Stomach (tissue), 9 donors: Measurements from ENCODE around the gene RPL13. TPM values are rescaled to one million over a fixed set of nuclear protein-coding genes. Genes with fewer than 3 reads are reported as not detected.

Experiments used
- DNase-seq, 2 donors: peaks; one replicate each; pipeline versions ENCODE4 v3.0.0 to v3.0.0-alpha.2; 2013 to 2019
- H3K27ac ChIP-seq, 5 donors: fragments of 200-600 bp in 4 of 5; sonication (generic) in 4 of 5; one replicate each; pipeline ENCODE4 v1.5.1; 2013 to 2019; ENCODE audit warnings: mild to moderate bottlenecking in 1 of 5, moderate library complexity in 1 of 5
- H3K27me3 ChIP-seq, 3 donors: fragments of 200-600 bp; sonication (generic); one replicate each; pipeline ENCODE4 v1.5.1; 2017 to 2019; ENCODE audit warnings: mixed run types in 1 of 3
- H3K36me3 ChIP-seq, 4 donors: fragments of 200-600 bp; sonication (generic); 1 replicate in 3 of 4; 2 replicates in 1 of 4; pipeline ENCODE4 v1.5.1; 2016 to 2019
- H3K4me1 ChIP-seq, 4 donors: fragments of 200-600 bp; sonication (generic); one replicate each; pipeline ENCODE4 v1.5.1; 2016 to 2019
- H3K4me3 ChIP-seq, 4 donors: fragments of 200-600 bp; sonication (generic) in 3 of 4; one replicate each; pipeline ENCODE4 v1.5.1; 2016 to 2019; ENCODE audit warnings: mild to moderate bottlenecking in 1 of 4
- H3K9me3 ChIP-seq, 4 donors: fragments of 200-600 bp; sonication (generic); one replicate each; pipeline ENCODE4 v1.5.1; 2016 to 2019
- EP300 ChIP-seq: sonication (generic); formaldehyde crosslinking; IDR thresholded peaks from one replicate; pipeline ENCODE4 v1.6.1; 2017; ENCODE audit warnings: antibody characterized with exemption
- POLR2A ChIP-seq, 4 donors: fragments of 450-650 bp; IDR thresholded peaks; one replicate each; pipeline ENCODE4 v1.6.1; 2016; ENCODE audit warnings: antibody characterized with exemption in 4 of 4, control low read depth in 2 of 4, mild to moderate bottlenecking in 1 of 4, moderate library complexity in 1 of 4
- POLR2AphosphoS5 ChIP-seq, 3 donors: sonication (generic); formaldehyde crosslinking; IDR thresholded peaks; one replicate each; pipeline ENCODE4 v1.6.1; 2016; ENCODE audit warnings: antibody characterized with exemption in 3 of 3
- WGBS, 5 donors: extraction: QIAGEN DNeasy Blood & Tissue Kit in 3 of 5; methylation state at CpG; one replicate each; pipeline versions ENCODE4 v1.1.5 to v1.1.7; 2013 to 2018; 5-methylcytosine and 5-hydroxymethylcytosine counted together
- intact Hi-C: fragments of 100-400 bp; cut with DNase I; formaldehyde crosslinking; loops from one replicate; pipeline ENCODE4 v1.15.1; 2023; ENCODE audit warnings: low total_unique reads
- polyA plus RNA-seq, 3 donors: library from polyadenylated mRNA; stranded (reverse); fragments of 200-250 nt; gene quantifications; one replicate each; pipeline ENCODE4 v1.2.3, GENCODE V29; 2013
- total RNA-seq, 5 donors: library from RNA; depleted of rRNA; stranded (reverse); fragments of >200 nt; gene quantifications; one replicate each; pipeline versions ENCODE4 v1.1.0 to v1.2.3, GENCODE V29; 2014 to 2016
- TF ChIP-seq, protein P1 (sequence below), 7 experiments: fragments of 450-650 bp in 4 of 7; fragments of 200-600 bp in 3 of 7; sonication (generic) in 3 of 7; IDR thresholded peaks; one replicate each; pipeline ENCODE4 v1.5.1; 2016 to 2019; ENCODE audit warnings: antibody characterized with exemption in 7 of 7, control low read depth in 2 of 7, mild to moderate bottlenecking in 1 of 7
- donor health status: healthy with polysubstance abuse.
- donor health status: Bipolar disorder and iron deficiency.
- donor health status: healthy.

RPL13 gene
- total and polyA plus RNA-seq, 8 donors: 2,053 to 10,054 (median 4,321) TPM

DNA sequence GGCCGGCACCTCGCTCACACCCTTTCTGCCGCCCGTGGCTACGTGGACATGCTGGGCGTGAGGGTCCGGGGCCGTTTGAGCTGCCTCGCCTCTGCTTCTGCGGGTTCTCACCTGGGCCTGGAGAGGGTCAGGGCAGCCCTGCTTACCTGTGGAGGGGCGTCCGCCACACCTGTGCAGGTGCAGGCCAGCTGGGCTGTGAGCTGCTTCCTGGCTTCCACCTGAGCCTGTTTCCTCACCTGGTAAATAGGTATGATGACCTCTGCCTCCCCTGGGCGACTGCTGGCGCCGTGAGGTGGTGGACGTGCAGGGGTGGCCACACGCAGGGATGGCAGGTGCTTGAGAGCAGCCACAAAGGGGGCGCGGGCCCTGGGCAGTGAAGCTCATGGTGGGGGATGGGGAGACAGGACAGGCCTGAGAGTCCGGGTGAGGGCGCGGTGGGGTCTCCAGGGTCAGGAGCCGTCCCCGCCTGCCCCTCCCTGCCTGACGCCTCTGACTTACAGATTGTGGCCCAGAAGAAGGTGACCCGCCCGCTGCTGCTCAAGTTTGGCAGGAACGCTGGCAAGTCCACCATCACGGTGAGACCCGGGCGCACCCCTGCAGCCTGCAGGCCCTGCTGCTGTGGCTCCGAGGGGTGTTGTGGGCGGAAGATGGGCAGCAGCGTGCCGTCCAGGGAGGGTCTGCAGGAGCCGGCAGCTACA, 22.9 kb downstream of the RPL13 start:
- Histone ChIP-seq H3K4me1 (peaks cover 13 to 52% (median 28%) of the 10 kb centered on the region in 4 donors), H3K9me3 (no peaks in the 10 kb centered on the region), H3K4me3 (no peak overlapping the region), H3K27ac (peak overlapping the region in 3 of 5 donors; percentile 75 to 89 (median 83)), H3K36me3 (no peaks in the 10 kb centered on the region), H3K27me3 (peaks cover 0 to 4% (median 0%) of the 10 kb centered on the region in 3 donors)
- intact Hi-C loops: no loop called here
- TF ChIP-seq POLR2A (IDR thresholded peaks at IDR 0.05): no peak
- 74 to 86% (median 85%) methylated on average over 14 to 36 of the region's 36 CpGs for WGBS, 5 donors
- DNase-seq: no peak

GRCh38 chr16:89583895-89584644, 23.6 kb downstream of the RPL13 start:
- no peaks in the 10 kb centered on the region for H3K27me3 ChIP-seq
- intact Hi-C loops: no loop called here

GRCh38 chr16:89584768-89585549, 24.5 kb downstream of the RPL13 start:
- H3K9me3 ChIP-seq: no peaks in the 10 kb centered on the region
- peak in 1 of 2 donors; percentile 55 for DNase-seq
- no peaks in the 10 kb centered on the region for H3K36me3 ChIP-seq
- no peak overlapping the region for H3K4me3 ChIP-seq
- 39 to 59% (median 48%) methylated on average over 18 to 25 of the region's 25 CpGs for WGBS, 5 donors
- intact Hi-C loops: no loop called here
- no peaks in the 10 kb centered on the region for H3K27me3 ChIP-seq
- H3K27ac ChIP-seq: peak overlapping the region in 2 of 5 donors; percentile 21 to 53
- peaks cover 13 to 52% (median 28%) of the 10 kb centered on the region in 4 donors for H3K4me1 ChIP-seq
- no peak for TF ChIP-seq POLR2A (IDR thresholded peaks at IDR 0.05)
- TF ChIP-seq POLR2AphosphoS5 (IDR thresholded peaks at IDR 0.05): no peak
- TF ChIP-seq EP300: no peak
- TF ChIP-seq, protein P1, sequence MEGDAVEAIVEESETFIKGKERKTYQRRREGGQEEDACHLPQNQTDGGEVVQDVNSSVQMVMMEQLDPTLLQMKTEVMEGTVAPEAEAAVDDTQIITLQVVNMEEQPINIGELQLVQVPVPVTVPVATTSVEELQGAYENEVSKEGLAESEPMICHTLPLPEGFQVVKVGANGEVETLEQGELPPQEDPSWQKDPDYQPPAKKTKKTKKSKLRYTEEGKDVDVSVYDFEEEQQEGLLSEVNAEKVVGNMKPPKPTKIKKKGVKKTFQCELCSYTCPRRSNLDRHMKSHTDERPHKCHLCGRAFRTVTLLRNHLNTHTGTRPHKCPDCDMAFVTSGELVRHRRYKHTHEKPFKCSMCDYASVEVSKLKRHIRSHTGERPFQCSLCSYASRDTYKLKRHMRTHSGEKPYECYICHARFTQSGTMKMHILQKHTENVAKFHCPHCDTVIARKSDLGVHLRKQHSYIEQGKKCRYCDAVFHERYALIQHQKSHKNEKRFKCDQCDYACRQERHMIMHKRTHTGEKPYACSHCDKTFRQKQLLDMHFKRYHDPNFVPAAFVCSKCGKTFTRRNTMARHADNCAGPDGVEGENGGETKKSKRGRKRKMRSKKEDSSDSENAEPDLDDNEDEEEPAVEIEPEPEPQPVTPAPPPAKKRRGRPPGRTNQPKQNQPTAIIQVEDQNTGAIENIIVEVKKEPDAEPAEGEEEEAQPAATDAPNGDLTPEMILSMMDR (IDR thresholded peaks at IDR 0.05): no peak

More at GRCh38 chr16:89583895-89584644, 23.6 kb downstream of the RPL13 start:
- H3K27ac ChIP-seq: peak overlapping the region in 1 of 5 donors; percentile 89
- TF ChIP-seq POLR2AphosphoS5 (IDR thresholded peaks at IDR 0.05): no peak
- TF ChIP-seq, protein P1 (IDR thresholded peaks at IDR 0.05): no peak
- no peak for TF ChIP-seq EP300
- TF ChIP-seq POLR2A (IDR thresholded peaks at IDR 0.05): no peak
- no peak overlapping the region for H3K4me3 ChIP-seq
- no peaks in the 10 kb centered on the region for H3K9me3 ChIP-seq
- DNase-seq: no peak
- 82 to 95% (median 92%) methylated on average over 7 to 49 of the region's 49 CpGs for WGBS, 5 donors
- H3K36me3 ChIP-seq: no peaks in the 10 kb centered on the region
- H3K4me1 ChIP-seq: peaks cover 13 to 52% (median 28%) of the 10 kb centered on the region in 4 donors

DNA sequence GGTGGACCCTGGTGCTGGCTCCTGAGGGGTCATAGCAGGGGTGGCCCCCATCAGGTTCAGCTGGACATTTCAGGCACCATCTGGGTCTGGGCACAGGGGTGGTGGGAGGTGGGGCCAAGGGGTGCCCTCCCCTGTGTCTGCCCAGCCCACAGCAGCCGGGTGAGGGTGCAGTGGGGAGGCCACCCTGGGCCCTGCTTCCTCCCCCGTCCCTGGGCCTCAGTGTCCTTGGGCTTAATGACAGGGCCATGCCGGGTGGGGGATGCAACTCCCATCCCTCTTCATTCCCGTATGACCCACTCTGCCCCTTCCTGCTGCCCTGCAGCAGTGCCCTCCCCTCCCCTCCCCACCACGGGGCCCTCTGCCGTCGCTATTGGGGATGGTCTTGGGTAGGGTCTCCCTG, 25.7 kb downstream of the RPL13 start:
- TF ChIP-seq POLR2AphosphoS5 (IDR thresholded peaks at IDR 0.05) (no peak), EP300 (no peak), POLR2A (IDR thresholded peaks at IDR 0.05) (no peak)
- TF ChIP-seq, protein P1 (IDR thresholded peaks at IDR 0.05): no peak
- Histone ChIP-seq H3K36me3 (no peaks in the 10 kb centered on the region), H3K4me3 (no peak overlapping the region), H3K4me1 (peaks cover 13 to 51% (median 28%) of the 10 kb centered on the region in 4 donors), H3K27ac (no peak overlapping the region), H3K27me3 (no peaks in the 10 kb centered on the region), H3K9me3 (no peaks in the 10 kb centered on the region)
- 84 to 100% (median 88%) methylated on average over 2 to 7 of the region's 7 CpGs for WGBS, 5 donors
- intact Hi-C loops: no loop called here
- DNase-seq: no peak
